HL-60 (cell line): ENCODE results near the gene C3orf20.

Experiments
- DNase-seq, 2 experiments: peaks; one replicate each; pipeline ENCODE4 v3.0.0-alpha.2; 2010 to 2020; ENCODE audit warnings: low read depth in 1 of 2, low spot score in 1 of 2
- H3K27ac ChIP-seq: fragments of 250-450 bp; sonication (Bioruptor Pico); replicated peaks from 2 replicates; pipeline ENCODE4 v1.5.1; 2020; ENCODE audit warnings: mild to moderate bottlenecking, moderate library complexity
- H3K27me3 ChIP-seq: fragments of 250-450 bp; sonication (Bioruptor Pico); 2 replicates; pipeline ENCODE4 v1.5.1; 2021; ENCODE audit warnings: mild to moderate bottlenecking, moderate library complexity; ENCODE audit not compliant: insufficient read depth, poor library complexity, severe bottlenecking
- H3K4me3 ChIP-seq: replicated peaks from 2 replicates; pipeline ENCODE4 v1.5.1; 2011; ENCODE audit warnings: mild to moderate bottlenecking, control low read depth, low read length; ENCODE audit not compliant: insufficient read depth
- CTCF ChIP-seq: IDR thresholded peaks from one replicate; pipeline ENCODE4 v1.5.1; 2011; ENCODE audit warnings: low read length, control low read depth, inconsistent platforms; ENCODE audit not compliant: insufficient read depth
- GABPA ChIP-seq: IDR thresholded peaks from 2 replicates; pipeline ENCODE4 v1.6.1; 2012; ENCODE audit warnings: low read depth
- POLR2AphosphoS5 ChIP-seq: IDR thresholded peaks from 2 replicates; pipeline ENCODE4 v1.6.1; 2012; ENCODE audit warnings: low read depth
- REST ChIP-seq: IDR thresholded peaks from 2 replicates; pipeline ENCODE4 v1.6.1; 2012; ENCODE audit warnings: low read depth; ENCODE audit not compliant: insufficient replicate concordance
- SPI1 ChIP-seq: IDR thresholded peaks from 2 replicates; pipeline ENCODE4 v1.6.1; 2012; ENCODE audit warnings: low read depth, mild to moderate bottlenecking, borderline replicate concordance

The C3orf20 gene

GRCh38 chr3:14816359-14816758 is 141.4 kb downstream of the C3orf20 start:
- H3K27me3 ChIP-seq: peaks cover 29% of the 10 kb centered on the region

GRCh38 chr3:14818804-14819500 is 144.0 kb downstream of the C3orf20 start, which contains the start of gene FGD5:
Gene FGD5, plus strand, starts transcription at chr3:14818962. Its CDS starts 110 bp downstream, at chr3:14819072.
- H3K27me3 ChIP-seq: peaks cover 7% of the 10 kb centered on the region

More at GRCh38 chr3:14816359-14816758, 141.4 kb downstream of the C3orf20 start:
- Histone ChIP-seq H3K27ac (no peak overlapping the region), H3K4me3 (no peak overlapping the region)
- no peak for DNase-seq
- TF ChIP-seq POLR2AphosphoS5 (no peak), SPI1 (no peak), REST (no peak), CTCF (no peak), GABPA (no peak)

More at GRCh38 chr3:14818804-14819500, 144.0 kb downstream of the C3orf20 start, which contains the start of gene FGD5:
- DNase-seq: no peak
- TF ChIP-seq GABPA (no peak), REST (no peak), SPI1 (no peak), CTCF (no peak), POLR2AphosphoS5 (no peak)
- Histone ChIP-seq H3K4me3 (no peak within 1 kb of the TSS), H3K27ac (no peak within 1 kb of the TSS)
